Psoas muscle (tissue), 8 donors: ENCODE results near the gene NHLH1. TPM values are rescaled to one million over a fixed set of nuclear protein-coding genes. Genes with fewer than 3 reads are reported as not detected.

Source experiments
- ATAC-seq, 4 donors: fragments of 200-7000 bp; cut with Tn5 transposase; one replicate each; pipeline ENCODE4 v1.9.1; 2020; ENCODE audit warnings: moderate library complexity in 3 of 4, mild to moderate bottlenecking in 2 of 4
- DNase-seq, 2 donors: peaks; one replicate each; pipeline ENCODE4 v3.0.0-alpha.2; 2020
- H3K27ac ChIP-seq: fragments of 200-600 bp; one replicate; pipeline ENCODE4 v1.8.0; 2022
- H3K27me3 ChIP-seq, 3 donors: fragments of 200-600 bp in 1 of 3; one replicate each; pipeline versions ENCODE4 v1.6.1 to v1.8.0; 2013 to 2022; ENCODE audit warnings: low read length in 2 of 3, mild to moderate bottlenecking in 2 of 3, moderate library complexity in 1 of 3; ENCODE audit not compliant: insufficient read depth in 3 of 3
- H3K36me3 ChIP-seq, 2 donors: fragments of 200-600 bp in 1 of 2; one replicate each; pipeline versions ENCODE4 v1.6.1 to v1.8.0; 2013 to 2022; ENCODE audit warnings: low read depth in 1 of 2, mild to moderate bottlenecking in 1 of 2, moderate library complexity in 1 of 2; ENCODE audit not compliant: insufficient read depth in 1 of 2
- H3K4me1 ChIP-seq: fragments of 200-600 bp; one replicate; pipeline ENCODE4 v1.8.0; 2022
- H3K4me3 ChIP-seq: fragments of 200-600 bp; one replicate; pipeline ENCODE4 v1.8.0; 2022; ENCODE audit warnings: mild to moderate bottlenecking
- H3K9me3 ChIP-seq: fragments of 200-600 bp; one replicate; pipeline ENCODE4 v1.8.0; 2022
- CTCF ChIP-seq: fragments of 200-600 bp; IDR thresholded peaks from one replicate; pipeline ENCODE4 v1.8.0; 2022; ENCODE audit warnings: antibody characterized with exemption
- WGBS, 3 donors: extraction: QIAGEN DNeasy Blood & Tissue Kit; methylation state at CpG; one replicate each; pipeline versions ENCODE4 v1.1.6 to v1.1.7; 2013; 5-methylcytosine and 5-hydroxymethylcytosine counted together
- intact Hi-C, 2 donors: fragments of 100-400 bp; cut with DNase I; formaldehyde crosslinking; loops; one replicate each; pipeline versions ENCODE4 v1.11.0 to v1.14.2; 2022
- polyA plus RNA-seq, 3 donors: library from polyadenylated mRNA; stranded (reverse); fragments of 200-250 nt; gene quantifications; one replicate each; pipeline ENCODE4 v1.2.3, GENCODE V29; 2013
- total RNA-seq, 4 donors: library from RNA; stranded (reverse); fragmentation: NEBNext Ultra II Directional in 2 of 4; extraction: Animal tissue kit (Norgen Biotek cat#: 25700) in 2 of 4; gene quantifications; one replicate each; pipeline versions ENCODE4 v1.2.1 to v1.2.4, GENCODE V29; 2021 to 2023
- donor health status: healthy with polysubstance abuse.
- donor health status: DM: no; HTN: no; CAD: no; lungs with moderate emphysema.
- donor health status: Bipolar disorder and iron deficiency.
- donor health status: healthy.
- donor health status: DM: yes; HTN: yes; CAD: no.
- donor health status: DM: no; HTN: no; CAD: no.
- donor health status: DM: no; HTN: no; CAD: no.
- donor health status: DM: yes; HTN: yes; CAD: no.

The NHLH1 gene
- total and polyA plus RNA-seq, 7 donors: 0.06 to 0.20 (median 0.10) TPM; not detected in 3

GRCh38 chr1:160367516-160367900 lies 637 bp downstream of the NHLH1 start:
- DNase-seq: no peak
- no peak for ATAC-seq
- intact Hi-C loops: no loop called here
- no peak for TF ChIP-seq CTCF
- Histone ChIP-seq H3K27ac (no peak overlapping the region), H3K36me3 (no peaks in the 10 kb centered on the region), H3K9me3 (no peaks in the 10 kb centered on the region), H3K27me3 (no peaks in the 10 kb centered on the region), H3K4me1 (no peaks in the 10 kb centered on the region), H3K4me3 (no peak overlapping the region)
- 39 to 60% (median 52%) methylated on average over 4 of the region's 4 CpGs for WGBS, 3 donors

DNA sequence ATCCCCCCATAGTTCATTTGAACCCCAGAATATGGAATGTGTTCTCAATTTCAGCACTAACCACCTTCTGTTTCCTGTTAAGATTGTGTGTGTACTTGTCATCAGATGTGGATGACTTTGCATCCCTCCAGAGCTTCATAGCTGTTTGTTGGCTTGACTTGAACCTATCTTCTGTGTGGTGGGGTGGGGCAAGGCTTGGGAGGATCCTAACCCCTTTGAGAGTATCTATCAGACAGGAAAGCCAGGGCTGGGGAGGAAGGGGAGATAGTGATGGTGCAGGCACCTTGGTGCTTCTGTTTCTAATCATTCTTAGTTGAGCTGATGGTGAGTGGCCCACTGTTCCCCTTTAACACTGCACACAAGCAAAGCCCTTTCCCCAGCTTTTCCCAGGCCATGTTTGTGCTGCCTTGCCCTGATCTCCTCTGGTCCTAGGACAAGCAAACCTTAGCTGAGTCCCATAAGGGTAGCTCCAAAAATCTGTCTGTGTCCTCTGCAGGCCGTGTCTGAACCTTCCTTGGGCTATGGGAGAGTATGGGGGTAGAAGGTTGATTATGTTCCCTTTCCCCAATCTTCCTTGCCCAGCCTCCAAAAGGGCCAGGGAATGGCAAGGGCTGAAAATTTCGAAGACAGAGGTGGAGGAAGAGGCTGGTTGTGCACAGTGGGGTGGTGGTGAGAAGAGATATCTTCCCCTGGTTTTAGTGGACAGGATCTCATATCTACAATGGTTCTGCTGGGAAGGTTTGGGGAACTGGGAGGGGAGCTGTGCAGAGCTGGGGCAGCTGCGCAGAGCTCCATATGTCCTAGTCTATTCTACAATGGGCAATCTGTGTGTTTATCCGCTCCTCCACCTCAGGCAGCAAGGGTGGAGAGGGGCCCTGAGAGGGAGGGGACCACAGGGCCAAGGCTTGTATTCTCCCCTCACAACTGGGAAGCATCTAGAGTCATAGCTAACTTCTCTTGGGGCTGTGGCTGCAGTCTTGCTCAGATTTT lies 1.4 kb downstream of the NHLH1 start:
- H3K4me1 ChIP-seq: no peaks in the 10 kb centered on the region
- no peak overlapping the region for H3K4me3 ChIP-seq
- no peaks in the 10 kb centered on the region for H3K9me3 ChIP-seq
- ATAC-seq (no peak), DNase-seq (no peak)
- no peaks in the 10 kb centered on the region for H3K27me3 ChIP-seq
- H3K36me3 ChIP-seq: no peaks in the 10 kb centered on the region
- TF ChIP-seq CTCF: no peak
- WGBS, 3 donors: 80 to 83% (median 81%) methylated on average over 4 of the region's 4 CpGs
- no peak overlapping the region for H3K27ac ChIP-seq
- intact Hi-C loops: no loop called here

DNA sequence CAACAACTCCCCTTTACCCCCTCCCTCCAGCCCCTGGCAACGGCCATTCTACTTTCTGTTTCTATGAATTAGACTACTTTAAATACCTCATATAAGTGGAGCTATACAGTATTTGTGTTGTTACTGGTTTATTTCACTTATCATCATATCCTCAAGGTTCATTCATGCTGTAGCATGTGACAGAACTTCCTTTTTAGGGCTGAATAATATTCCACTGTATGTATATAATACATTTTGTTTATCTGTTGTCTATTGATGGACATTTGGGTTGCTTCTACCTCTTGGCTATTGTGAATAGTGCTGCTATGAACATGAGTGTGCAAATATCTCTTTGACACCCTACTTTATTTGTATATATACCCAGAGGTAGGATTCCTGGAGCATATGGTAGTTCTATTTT lies 2.2 kb downstream of the NHLH1 start:
- WGBS, 3 donors: 80 to 85% (median 81%) methylated on average over 1 of the region's 1 CpG
- Histone ChIP-seq H3K4me1 (no peaks in the 10 kb centered on the region), H3K27me3 (no peaks in the 10 kb centered on the region), H3K27ac (no peak overlapping the region), H3K36me3 (no peaks in the 10 kb centered on the region), H3K4me3 (no peak overlapping the region), H3K9me3 (no peaks in the 10 kb centered on the region)
- intact Hi-C loops: no loop called here
- no peak for ATAC-seq
- no peak for TF ChIP-seq CTCF
- DNase-seq: no peak

DNA sequence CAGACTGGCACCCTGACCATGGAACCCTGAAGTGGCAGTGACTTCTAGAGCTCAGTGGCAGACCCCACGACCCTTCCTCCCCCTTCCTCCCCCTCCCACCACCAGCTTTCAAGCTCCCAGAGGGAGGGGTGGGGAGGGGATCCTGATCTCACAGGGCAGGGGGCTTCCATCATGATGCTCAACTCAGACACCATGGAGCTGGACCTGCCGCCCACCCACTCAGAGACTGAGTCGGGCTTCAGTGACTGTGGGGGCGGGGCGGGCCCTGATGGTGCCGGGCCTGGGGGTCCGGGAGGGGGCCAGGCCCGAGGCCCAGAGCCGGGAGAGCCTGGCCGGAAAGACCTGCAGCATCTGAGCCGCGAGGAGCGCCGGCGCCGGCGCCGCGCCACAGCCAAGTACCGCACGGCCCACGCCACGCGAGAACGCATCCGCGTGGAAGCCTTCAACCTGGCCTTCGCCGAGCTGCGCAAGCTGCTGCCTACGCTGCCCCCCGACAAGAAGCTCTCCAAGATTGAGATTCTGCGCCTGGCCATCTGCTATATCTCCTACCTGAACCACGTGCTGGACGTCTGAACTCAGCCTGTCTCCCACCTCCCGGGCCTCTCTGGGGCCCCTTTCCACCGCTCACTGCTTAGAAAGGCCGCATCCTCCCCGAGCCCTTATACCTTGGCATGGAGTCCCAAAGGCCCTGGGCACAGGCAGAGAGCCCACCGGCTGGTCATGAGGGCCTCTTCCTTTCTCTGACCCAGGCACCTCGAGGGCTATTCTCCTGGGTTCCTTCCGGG lies 3.9 kb downstream of the NHLH1 start:
- Histone ChIP-seq H3K4me1 (no peaks in the 10 kb centered on the region), H3K27me3 (no peaks in the 10 kb centered on the region), H3K9me3 (no peaks in the 10 kb centered on the region), H3K27ac (no peak overlapping the region), H3K36me3 (no peaks in the 10 kb centered on the region), H3K4me3 (no peak overlapping the region)
- intact Hi-C loops: loop anchor here in 1 of 2 donors (10.0 kb wide), 1 partner anchor 286 kb away; the partner anchor contains the start of gene KCNJ9
- TF ChIP-seq CTCF: no peak
- DNase-seq (no peak), ATAC-seq (no peak)
- WGBS, 3 donors: 73 to 80% (median 77%) methylated on average over 39 to 42 of the region's 42 CpGs
